HEK293 (cell line): ENCODE measurements around the gene OBSCN.

ENCODE experiments used
- SALL2 ChIP-seq: fragments of 450-650 bp; formaldehyde crosslinking; IDR thresholded peaks from 2 replicates; pipeline ENCODE4 v1.5.0; 2017; ENCODE audit warnings: missing biosample characterization, mild to moderate bottlenecking, missing genetic modification characterization, borderline replicate concordance
- SP2 ChIP-seq: fragments of 450-650 bp; formaldehyde crosslinking; IDR thresholded peaks from 2 replicates; pipeline ENCODE4 v1.5.1; 2016; ENCODE audit warnings: missing biosample characterization, missing genetic modification characterization
- ZNF138 ChIP-seq: fragments of 450-650 bp; formaldehyde crosslinking; IDR thresholded peaks from 2 replicates; pipeline ENCODE4 v1.5.1; 2016; ENCODE audit warnings: missing biosample characterization, missing genetic modification characterization, borderline replicate concordance
- ZNF292 ChIP-seq: fragments of 450-650 bp; formaldehyde crosslinking; IDR thresholded peaks from 2 replicates; pipeline ENCODE4 v1.5.1; 2016; ENCODE audit warnings: low read depth, missing biosample characterization, missing genetic modification characterization, borderline replicate concordance
- TF ChIP-seq, protein P1 (sequence below): fragments of 450-650 bp; formaldehyde crosslinking; IDR thresholded peaks from 2 replicates; pipeline ENCODE4 v1.5.1; 2016; ENCODE audit warnings: missing biosample characterization, missing genetic modification characterization
- TF ChIP-seq, protein P2 (sequence below): fragments of 450-650 bp; formaldehyde crosslinking; IDR thresholded peaks from 2 replicates; pipeline ENCODE4 v1.5.1; 2016; ENCODE audit warnings: missing biosample characterization, missing genetic modification characterization

DNA sequence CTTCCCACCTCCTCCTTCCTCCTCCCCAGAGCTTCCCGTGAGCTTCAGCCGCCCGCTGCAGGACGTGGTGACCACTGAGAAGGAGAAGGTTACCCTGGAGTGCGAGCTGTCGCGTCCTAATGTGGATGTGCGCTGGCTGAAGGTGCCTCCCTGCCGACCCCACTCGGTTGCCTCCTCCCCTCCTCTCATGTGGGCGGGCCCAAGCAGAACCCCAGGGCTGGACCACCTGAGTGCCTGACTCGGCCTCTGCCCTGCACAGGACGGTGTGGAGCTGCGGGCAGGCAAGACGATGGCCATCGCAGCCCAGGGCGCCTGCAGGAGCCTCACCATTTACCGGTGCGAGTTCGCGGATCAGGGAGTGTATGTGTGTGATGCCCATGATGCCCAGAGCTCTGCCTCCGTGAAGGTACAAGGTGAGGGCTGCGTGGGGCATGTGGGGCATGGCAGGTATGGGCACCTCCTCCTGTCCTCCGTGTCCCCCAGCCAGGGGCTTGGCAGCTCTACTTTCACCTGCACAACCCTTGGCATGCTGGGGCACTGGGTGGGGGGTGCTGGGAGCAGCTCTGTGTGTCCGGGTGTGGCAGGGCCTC is 69.2 kb downstream of the OBSCN start:
- TF ChIP-seq, protein P1, sequence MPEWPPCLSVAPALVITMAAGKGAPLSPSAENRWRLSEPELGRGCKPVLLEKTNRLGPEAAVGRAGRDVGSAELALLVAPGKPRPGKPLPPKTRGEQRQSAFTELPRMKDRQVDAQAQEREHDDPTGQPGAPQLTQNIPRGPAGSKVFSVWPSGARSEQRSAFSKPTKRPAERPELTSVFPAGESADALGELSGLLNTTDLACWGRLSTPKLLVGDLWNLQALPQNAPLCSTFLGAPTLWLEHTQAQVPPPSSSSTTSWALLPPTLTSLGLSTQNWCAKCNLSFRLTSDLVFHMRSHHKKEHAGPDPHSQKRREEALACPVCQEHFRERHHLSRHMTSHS, result no peak
- TF ChIP-seq ZNF292 (tag by site-specific recombination), result no peak
- TF ChIP-seq ZNF138, result no peak
- no peak for TF ChIP-seq SP2 (tag by site-specific recombination)
- no peak for TF ChIP-seq SALL2 (tag by site-specific recombination)
- TF ChIP-seq, protein P2, sequence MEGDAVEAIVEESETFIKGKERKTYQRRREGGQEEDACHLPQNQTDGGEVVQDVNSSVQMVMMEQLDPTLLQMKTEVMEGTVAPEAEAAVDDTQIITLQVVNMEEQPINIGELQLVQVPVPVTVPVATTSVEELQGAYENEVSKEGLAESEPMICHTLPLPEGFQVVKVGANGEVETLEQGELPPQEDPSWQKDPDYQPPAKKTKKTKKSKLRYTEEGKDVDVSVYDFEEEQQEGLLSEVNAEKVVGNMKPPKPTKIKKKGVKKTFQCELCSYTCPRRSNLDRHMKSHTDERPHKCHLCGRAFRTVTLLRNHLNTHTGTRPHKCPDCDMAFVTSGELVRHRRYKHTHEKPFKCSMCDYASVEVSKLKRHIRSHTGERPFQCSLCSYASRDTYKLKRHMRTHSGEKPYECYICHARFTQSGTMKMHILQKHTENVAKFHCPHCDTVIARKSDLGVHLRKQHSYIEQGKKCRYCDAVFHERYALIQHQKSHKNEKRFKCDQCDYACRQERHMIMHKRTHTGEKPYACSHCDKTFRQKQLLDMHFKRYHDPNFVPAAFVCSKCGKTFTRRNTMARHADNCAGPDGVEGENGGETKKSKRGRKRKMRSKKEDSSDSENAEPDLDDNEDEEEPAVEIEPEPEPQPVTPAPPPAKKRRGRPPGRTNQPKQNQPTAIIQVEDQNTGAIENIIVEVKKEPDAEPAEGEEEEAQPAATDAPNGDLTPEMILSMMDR (tag by site-specific recombination), result no peak
